Hepatocyte (in vitro differentiated cells): ENCODE measurements around the gene ROS1.

Source experiments
- EZH2phosphoT487 ChIP-seq: fragments of 200-600 bp; sonication (generic); IDR thresholded peaks from one replicate; pipeline ENCODE4 v1.6.1; 2018; ENCODE audit warnings: antibody characterized with exemption, mild to moderate bottlenecking, low read depth, moderate library complexity; ENCODE audit not compliant: unreplicated experiment, severe bottlenecking
- TF ChIP-seq, protein P1 (sequence below): fragments of 200-600 bp; sonication (generic); IDR thresholded peaks from 2 replicates; pipeline ENCODE4 v1.5.1; 2016; ENCODE audit warnings: antibody characterized with exemption, mild to moderate bottlenecking; ENCODE audit not compliant: poor library complexity

DNA sequence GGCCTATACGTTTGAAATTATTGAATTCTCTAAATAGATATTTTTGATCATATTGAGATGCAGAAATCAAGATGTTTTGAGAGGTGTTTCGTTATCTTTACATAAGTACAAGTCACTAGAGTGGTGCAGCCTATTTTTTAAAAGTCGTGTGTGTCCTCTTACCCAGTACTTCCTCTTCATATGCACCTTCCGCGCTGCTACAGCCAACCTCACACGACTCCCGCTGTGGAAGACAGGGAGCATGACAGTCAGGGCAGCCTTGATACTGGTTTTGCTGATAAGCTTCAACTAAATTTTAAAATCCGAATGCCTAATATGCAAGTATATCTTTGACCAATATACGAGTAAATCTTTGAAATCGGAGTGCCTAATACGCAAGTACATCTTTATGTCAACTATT, 16.3 kb downstream of the ROS1 start:
- TF ChIP-seq, protein P1, sequence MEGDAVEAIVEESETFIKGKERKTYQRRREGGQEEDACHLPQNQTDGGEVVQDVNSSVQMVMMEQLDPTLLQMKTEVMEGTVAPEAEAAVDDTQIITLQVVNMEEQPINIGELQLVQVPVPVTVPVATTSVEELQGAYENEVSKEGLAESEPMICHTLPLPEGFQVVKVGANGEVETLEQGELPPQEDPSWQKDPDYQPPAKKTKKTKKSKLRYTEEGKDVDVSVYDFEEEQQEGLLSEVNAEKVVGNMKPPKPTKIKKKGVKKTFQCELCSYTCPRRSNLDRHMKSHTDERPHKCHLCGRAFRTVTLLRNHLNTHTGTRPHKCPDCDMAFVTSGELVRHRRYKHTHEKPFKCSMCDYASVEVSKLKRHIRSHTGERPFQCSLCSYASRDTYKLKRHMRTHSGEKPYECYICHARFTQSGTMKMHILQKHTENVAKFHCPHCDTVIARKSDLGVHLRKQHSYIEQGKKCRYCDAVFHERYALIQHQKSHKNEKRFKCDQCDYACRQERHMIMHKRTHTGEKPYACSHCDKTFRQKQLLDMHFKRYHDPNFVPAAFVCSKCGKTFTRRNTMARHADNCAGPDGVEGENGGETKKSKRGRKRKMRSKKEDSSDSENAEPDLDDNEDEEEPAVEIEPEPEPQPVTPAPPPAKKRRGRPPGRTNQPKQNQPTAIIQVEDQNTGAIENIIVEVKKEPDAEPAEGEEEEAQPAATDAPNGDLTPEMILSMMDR, result no peak
- TF ChIP-seq EZH2phosphoT487, result no peak
